LNCAP (cell line): ENCODE results near the gene B9D2.

ENCODE experiments used
- CTCF ChIP-seq: fragments of 450-650 bp; IDR thresholded peaks from 2 replicates; pipeline ENCODE4 v1.5.1; 2017; ENCODE audit warnings: mild to moderate bottlenecking

Gene B9D2

GRCh38 chr19:41351339-41352245, 12.4 kb downstream of the B9D2 start:
- no peak for TF ChIP-seq CTCF

- no peak for TF ChIP-seq CTCF
Measured at GRCh38 chr19:41350735-41351338, 13.1 kb downstream of the B9D2 start.

- TF ChIP-seq CTCF: no peak
Measured at GRCh38 chr19:41344162-41344561, 19.8 kb downstream of the B9D2 start.

GRCh38 chr19:41341669-41342490, 22.1 kb downstream of the B9D2 start:
- no peak; the same call in 1 of the 2 replicates for TF ChIP-seq CTCF

- TF ChIP-seq CTCF: no peak
Measured at GRCh38 chr19:41339936-41340335, 24.0 kb downstream of the B9D2 start.

GRCh38 chr19:41335467-41335866, 28.5 kb downstream of the B9D2 start:
- TF ChIP-seq CTCF: no peak

GRCh38 chr19:41334793-41335192, 29.2 kb downstream of the B9D2 start:
- TF ChIP-seq CTCF: no peak
